HG03432 (cell line): Measurements from ENCODE around the gene NIT2.
A peak's percentile ranks its signal among the peaks of the same experiment; 100 is the strongest.
"Not testable (repeated sequence)": the region's sequence is repeated elsewhere in the genome, so short reads cannot be mapped to it uniquely, and the experiment has no call there.

Experiments used
- ATAC-seq: cut with Tn5 transposase; IDR thresholded peaks from one replicate; pipeline ENCODE4 v1.9.1; 2021; ENCODE audit warnings: mild to moderate bottlenecking, moderate library complexity; ENCODE audit not compliant: unreplicated experiment

The NIT2 gene, protein sequence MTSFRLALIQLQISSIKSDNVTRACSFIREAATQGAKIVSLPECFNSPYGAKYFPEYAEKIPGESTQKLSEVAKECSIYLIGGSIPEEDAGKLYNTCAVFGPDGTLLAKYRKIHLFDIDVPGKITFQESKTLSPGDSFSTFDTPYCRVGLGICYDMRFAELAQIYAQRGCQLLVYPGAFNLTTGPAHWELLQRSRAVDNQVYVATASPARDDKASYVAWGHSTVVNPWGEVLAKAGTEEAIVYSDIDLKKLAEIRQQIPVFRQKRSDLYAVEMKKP

DNA sequence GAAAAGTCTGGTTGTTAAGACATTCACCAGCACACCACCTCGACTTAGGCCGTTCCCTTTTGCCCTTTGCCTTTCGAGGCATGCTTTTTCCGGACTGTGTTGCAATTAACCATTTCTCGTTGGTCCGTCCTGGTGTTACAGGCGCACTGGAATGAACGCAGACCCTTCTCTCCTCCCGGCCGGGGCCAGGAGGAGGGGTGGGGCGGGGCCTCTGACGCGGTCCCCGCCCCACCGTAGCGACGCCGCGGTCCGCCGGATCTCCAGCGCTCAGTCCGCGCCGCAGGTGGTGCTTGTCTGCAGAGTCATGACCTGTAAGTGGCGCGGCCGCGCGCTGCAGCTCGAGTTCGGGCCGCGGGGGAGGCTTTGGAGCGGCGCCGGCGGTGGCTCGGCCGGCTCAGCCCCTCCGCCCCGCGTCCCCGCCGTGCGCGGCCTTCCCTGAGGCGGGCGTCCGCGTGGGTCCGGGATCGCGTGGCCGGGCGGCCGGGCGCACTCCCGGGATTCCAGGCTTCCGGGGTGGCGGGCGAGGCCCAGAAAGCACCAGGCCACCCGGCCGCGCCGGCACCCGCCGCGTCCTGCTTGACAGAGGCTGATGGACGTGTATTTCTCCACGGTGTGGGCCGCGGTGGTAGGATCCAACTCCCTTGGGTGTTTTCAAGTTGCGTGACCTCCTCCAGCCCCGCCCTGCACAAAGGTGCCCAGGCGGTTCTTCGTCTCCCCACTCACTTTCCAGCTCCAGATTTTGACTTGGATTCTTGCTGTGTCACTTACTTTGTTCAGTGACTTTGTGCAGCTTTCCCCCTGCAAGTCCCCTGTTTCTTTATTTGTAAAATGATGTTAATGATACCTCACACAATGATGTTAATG lies at the start of gene NIT2:
Gene NIT2 (plus strand): TSS at position 270 of the 864 bp plus-strand sequence. CDS start 35 bp downstream, at position 305.
- ATAC-seq = peak; percentile 97

DNA sequence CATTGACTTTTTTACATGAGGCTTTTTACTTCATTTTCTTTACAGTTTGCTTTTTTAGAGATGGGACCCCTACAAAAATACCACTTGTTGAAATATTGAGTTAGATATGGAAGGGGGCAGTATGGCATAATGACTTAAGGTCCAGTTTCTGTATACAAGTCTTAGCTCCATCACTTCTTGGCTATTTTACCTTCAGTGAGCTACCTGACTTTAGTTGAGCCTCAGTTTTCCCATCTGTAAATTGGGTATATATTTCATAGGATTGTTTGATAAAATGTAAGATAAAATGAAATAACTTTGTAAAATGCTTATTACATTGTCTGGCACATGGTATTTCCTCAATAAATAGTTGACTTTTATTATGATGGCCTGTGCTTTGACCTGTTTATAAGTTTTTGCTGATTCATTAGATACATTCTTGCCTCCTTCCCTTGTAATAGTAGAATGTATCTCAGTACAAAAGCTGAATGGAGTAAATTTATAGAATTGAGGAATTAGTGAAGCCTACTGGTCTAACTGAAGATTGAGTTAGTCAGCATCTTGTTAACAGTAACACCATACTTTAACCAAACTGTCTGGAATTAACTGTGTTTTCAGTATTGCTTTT lies 46.2 kb upstream of the NIT2 start:
- ATAC-seq = no peak

DNA sequence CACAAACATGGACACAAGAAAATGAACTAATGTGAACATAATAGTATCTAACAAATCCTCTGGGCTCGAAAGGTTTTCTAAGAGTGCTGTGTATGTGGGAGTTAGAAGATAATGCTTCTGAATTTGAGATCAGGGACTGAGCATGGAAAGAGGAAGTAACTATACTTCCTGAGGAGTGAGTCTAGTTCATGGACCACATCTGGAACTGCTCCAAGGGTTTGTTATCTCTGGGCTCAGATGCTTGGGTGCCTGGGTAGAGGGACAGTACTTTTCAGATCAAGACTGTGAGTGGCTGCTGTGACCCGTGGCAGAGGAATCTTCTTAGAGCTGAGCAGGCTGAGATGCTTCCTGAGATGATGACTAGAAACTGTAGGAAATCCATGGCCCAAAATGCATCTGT lies 45.2 kb upstream of the NIT2 start:
- no peak for ATAC-seq

- ATAC-seq = no peak
Observed at GRCh38 chr3:100295089-100295488, 39.5 kb upstream of the NIT2 start.

- no peak for ATAC-seq
Observed at GRCh38 chr3:100297784-100298183, 36.8 kb upstream of the NIT2 start.

DNA sequence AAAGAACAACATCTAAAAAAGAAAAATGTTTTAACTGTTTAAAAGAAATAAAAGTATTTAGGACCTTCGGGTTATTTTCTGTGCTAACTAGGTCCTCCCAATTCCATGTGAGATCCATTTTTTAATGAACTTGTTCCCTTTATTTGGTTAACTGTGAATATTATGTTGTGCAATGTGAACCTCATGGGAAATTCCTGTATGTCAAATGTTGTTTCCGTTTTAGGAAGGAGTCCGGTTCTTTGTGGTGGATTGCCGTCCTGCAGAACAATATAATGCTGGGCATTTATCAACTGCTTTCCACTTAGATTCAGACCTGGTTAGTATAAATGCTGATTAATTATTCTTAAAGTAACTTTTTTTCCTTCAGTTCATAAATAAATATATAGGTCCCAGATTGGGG lies 35.5 kb upstream of the NIT2 start:
- ATAC-seq = no peak

DNA sequence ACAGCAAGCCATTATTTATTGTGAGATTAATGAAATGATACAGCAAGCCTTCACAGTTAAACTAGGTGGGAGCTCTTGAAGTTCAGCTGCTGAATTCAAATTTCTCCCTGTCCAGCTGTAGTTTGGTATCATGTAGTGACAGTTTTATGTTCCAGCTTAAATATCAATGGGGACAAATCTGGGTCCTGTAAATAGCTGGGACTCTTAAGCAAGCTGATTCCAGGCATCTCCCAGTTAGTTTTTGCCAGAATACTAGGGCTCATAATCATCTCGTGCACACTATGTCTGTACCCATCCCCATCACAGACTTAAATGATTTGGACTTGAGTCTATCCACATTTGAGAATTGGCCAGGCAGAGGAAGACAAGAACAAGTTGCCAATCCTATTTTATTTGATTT lies 27.9 kb upstream of the NIT2 start:
- ATAC-seq = no peak

DNA sequence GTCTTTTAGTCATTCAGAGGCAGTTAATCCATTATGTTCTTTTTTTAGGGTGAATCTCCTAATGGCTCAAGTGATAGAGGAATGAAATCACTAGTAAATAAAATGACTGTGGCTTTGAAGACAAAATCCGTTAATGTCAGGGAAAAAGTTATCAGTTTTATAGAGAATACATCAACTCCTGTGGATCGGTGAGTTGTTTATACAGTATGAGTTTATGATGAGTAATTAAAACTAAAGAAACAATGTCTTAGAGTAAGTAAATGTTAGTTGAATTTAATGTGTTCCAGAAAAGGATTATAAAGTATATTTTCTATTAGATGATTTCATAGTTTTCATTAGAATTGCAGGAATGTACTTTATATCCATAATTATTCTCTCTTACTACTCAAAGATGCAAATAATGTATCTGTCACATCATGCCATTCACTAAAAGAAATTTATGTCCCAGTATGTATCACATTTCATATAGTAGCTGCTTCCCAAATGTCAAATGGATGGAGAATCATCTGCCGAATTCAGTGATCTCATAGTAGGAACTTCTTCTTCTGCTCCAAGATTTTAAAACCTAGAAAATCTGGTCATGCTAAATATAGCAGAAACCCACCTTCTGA lies 24.1 kb upstream of the NIT2 start:
- no peak for ATAC-seq

DNA sequence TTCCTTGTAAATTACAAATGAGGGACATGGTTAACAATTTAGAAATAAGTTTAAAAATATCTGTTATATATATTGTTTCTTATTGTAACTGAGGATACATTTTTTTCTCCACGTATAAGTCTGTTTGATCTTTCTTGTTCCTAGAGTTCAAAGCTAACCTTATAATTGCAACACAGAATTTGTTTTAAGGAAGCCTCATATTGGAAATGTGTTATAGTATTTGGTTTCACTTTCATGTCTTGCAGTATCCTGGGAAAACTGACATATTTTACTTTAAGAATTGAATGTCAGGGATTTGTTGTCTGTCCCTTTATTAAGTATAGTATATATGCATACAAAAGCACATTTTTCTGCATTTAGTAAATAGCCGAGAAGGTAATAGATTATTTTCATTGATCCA lies 23.5 kb upstream of the NIT2 start:
- ATAC-seq = no peak

GRCh38 chr3:100316641-100317069 lies 17.9 kb upstream of the NIT2 start:
- peak; percentile 75 for ATAC-seq

DNA sequence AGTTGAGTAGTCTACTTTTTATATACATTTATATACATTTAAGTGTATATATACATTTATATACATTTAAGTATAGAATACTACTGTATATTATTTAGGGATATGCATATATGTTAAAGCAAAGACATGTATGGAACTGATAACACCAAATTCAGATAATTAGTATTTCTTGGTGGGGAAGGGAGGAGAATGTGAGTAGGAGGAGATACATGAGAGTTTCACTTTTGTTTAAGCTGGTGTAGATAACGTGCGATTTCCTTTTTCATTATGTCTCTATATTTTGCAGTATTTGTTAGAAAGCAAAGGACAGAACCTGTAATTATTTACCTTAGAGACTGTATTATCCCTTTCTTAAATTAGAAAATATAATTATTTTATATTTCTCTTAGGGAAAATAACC lies 16.6 kb upstream of the NIT2 start:
- peak; percentile 77 for ATAC-seq

DNA sequence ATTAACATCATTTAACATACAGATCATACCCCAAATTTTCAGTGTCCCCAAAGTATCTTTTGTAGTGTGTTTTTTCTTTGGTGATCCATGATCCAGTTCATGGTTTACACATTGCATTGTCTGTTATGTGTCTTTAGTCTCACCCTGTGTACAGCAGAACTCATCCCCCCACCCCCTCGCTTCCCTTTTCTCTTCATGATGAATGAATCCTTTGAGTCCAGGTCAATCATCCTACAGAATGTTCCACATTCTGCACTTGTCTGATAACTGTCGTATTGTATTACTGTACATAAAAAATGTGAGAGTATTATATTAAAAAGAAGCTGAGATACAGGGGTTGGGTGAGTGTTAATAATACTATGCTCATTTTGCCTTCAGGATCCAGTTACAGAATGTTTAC lies 14.6 kb upstream of the NIT2 start:
- ATAC-seq = no peak

- ATAC-seq = no peak
Observed at GRCh38 chr3:100324044-100324443, 10.5 kb upstream of the NIT2 start.

DNA sequence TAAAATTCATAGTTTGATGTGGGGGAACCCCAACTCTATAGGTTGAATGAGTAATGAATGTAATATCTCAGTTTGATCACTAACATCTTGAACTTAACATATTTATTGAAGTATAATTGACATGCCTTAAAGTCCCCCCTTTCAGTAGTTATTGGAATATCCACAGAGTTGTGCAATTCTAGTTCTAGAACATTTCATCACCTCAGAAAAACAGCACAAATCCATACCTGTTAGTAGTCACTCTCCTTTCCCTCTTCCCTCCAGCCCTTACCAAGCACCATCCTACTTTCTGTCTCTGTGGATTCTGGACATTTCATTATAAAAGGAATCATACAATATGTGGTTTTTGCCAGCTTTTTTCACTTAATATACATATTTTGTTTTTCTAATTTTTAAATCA lies 8.7 kb upstream of the NIT2 start:
- ATAC-seq = no peak

DNA sequence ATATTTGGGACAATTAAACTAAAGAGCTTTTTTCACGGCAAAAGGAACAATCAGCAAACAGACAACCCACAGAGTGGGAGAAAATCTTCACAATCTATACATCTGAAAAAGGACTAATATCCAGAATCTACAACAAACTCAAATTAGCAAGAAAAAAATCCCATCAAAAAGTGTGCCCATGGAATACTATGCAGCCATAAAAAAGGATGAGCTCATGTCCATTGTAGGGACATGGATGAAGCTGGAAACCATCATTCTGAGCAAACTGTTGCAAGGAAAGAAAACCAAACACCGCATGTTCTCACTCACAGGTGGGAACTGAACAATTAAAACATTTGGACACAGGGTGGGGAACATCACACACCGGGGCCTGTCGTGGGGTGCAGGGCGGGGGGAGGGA lies 7.2 kb upstream of the NIT2 start:
- not testable (repeated sequence) for ATAC-seq

DNA sequence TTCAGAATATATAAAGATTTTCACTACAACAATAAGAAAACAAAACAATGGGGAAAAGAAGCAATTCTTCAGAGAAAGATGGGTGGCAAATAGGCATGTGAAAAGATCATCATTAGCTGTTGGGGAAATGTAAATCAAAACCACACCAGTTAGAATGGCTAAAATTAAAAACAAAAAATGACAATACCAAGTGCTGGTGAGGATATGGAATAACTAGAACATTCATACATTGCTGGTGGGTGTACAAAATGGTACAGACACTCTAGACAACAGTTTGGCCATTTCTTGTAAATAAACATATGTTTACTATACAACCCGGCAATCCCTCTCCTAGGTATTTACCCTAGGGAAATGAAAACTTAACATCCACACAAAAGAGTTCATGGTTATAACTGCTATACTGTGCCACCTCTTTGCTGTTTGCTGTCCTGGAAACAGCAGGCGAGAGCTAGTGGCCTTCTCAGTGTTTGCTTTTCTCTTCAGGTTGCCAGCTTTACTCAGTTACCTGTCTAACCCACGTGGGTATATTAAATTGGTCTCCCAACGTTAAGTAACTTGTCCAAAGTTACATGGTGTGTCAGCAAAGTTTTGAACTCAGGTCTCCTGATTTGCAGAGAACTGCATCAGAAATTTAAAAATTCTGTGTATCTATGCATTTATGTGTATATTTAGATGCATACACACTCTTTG lies 4.6 kb upstream of the NIT2 start:
- no peak for ATAC-seq

DNA sequence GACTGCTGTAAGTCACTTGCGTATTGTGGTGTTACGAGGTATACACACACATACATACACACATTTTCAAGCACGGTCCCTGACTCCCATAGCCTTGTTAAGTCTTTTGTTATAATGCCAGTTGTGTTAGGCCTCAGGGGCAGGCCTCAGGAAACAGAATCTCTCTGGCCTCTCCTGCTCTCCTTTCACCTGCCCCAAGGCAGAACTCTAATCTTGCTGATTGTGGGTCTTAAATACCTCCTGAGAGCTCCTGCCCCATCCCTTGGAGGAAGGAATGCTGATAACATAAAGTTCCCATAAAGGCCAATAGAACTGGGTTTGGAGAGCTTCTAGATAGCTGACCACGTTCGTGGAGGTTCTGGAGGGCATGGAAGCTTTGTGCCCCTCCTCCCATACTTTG lies 3.9 kb upstream of the NIT2 start:
- ATAC-seq = no peak

DNA sequence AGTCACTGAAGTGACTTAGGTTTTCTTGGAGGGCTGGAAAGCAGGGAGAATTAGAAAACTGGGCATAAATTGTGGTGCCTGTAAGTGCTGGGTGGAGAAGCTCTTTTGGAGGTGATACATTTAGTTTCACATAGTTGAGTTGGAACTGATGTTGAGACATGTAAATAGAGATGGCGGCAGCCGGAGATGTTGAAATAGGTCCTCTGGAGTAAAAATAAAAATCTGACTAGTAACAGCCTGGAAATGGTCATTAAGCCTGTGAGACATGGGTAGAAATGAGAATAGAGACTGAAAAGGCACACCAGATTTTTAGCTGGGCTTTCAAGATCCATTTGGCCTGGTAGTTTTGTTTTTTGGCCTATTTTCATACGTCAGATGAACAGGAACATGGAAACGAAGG lies 2.9 kb upstream of the NIT2 start:
- ATAC-seq = no peak

DNA sequence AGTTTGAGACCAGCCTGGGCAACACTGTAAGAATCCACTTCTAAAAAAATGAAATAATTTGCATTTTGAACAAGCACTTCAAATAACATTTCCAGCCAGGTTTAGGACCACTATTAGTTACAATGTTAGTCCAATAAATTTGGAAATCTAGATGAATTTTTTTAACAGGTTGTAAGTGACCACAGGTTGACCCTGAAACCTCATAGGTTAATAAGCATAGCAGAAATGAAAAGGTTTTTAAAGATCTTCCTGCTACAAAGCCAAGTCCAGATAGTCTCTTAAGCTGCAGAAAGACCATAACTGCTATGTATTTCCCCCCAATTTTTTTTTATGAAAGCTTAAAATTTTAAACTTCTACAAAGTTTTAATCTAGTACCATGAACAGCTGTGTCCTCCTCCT lies 1.5 kb upstream of the NIT2 start:
- no peak for ATAC-seq

GRCh38 chr3:100333970-100334487 lies 528 bp upstream of the NIT2 start:
- ATAC-seq = no peak

DNA sequence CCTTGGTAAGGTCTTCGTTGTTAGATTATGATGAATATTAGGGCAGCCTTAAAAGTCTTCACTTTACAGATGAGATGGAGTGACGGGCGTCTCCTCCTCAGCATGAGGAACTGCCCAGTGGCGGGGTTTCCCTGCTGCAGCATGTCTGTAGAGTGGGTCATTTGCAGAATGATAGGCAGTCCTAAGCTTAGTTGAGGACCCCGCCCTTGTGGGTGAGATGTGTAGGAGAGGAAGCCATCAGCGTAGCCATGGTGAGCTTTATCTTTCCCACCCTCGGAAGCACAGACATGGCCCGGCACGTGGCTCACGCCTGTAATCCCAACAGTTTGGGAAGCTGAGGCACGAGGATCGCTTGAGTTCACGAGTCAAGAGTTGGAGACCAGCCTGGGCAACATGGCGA lies 877 bp downstream of the NIT2 start:
- peak; percentile 44 for ATAC-seq
